Ishikawa (cell line): ENCODE measurements around the gene ZDHHC12.
A peak's percentile ranks its signal among the peaks of the same experiment; 100 is the strongest.

Source experiments
- CEBPB ChIP-seq: IDR thresholded peaks from 2 replicates; pipeline ENCODE4 v1.6.1; 2012
- CREB1 ChIP-seq: IDR thresholded peaks from 2 replicates; pipeline ENCODE4 v1.6.1; 2012; ENCODE audit warnings: low read depth
- EGR1 ChIP-seq: IDR thresholded peaks from 2 replicates; pipeline ENCODE4 v1.6.1; 2012
- EP300 ChIP-seq: IDR thresholded peaks from 2 replicates; pipeline ENCODE4 v1.6.1; 2012; ENCODE audit warnings: borderline replicate concordance
- FOXM1 ChIP-seq: IDR thresholded peaks from 2 replicates; pipeline ENCODE4 v1.6.1; 2012; ENCODE audit warnings: low read depth, borderline replicate concordance
- NFIC ChIP-seq: IDR thresholded peaks from 2 replicates; pipeline ENCODE4 v1.6.1; 2012
- RAD21 ChIP-seq: IDR thresholded peaks from 2 replicates; pipeline ENCODE4 v1.6.1; 2012; ENCODE audit warnings: low read depth
- REST ChIP-seq: IDR thresholded peaks from 2 replicates; pipeline ENCODE4 v1.6.1; 2012; ENCODE audit warnings: low read depth, mild to moderate bottlenecking
- TAF1 ChIP-seq: IDR thresholded peaks from 2 replicates; pipeline ENCODE4 v1.6.1; 2012; ENCODE audit warnings: low read depth, mild to moderate bottlenecking
- TCF12 ChIP-seq: IDR thresholded peaks from 2 replicates; pipeline ENCODE4 v1.6.1; 2012; ENCODE audit warnings: low read depth
- TEAD4 ChIP-seq: IDR thresholded peaks from 2 replicates; pipeline ENCODE4 v1.6.1; 2012
- USF1 ChIP-seq: IDR thresholded peaks from 2 replicates; pipeline ENCODE4 v1.6.1; 2012
- YY1 ChIP-seq: IDR thresholded peaks from 2 replicates; pipeline ENCODE4 v1.6.1; 2012; ENCODE audit warnings: low read depth
- ZBTB7A ChIP-seq: IDR thresholded peaks from 2 replicates; pipeline ENCODE4 v1.6.1; 2012; ENCODE audit warnings: low read depth
- TF ChIP-seq, protein P1 (sequence below): IDR thresholded peaks from 2 replicates; pipeline ENCODE4 v1.6.1; 2012

Gene ZDHHC12

DNA sequence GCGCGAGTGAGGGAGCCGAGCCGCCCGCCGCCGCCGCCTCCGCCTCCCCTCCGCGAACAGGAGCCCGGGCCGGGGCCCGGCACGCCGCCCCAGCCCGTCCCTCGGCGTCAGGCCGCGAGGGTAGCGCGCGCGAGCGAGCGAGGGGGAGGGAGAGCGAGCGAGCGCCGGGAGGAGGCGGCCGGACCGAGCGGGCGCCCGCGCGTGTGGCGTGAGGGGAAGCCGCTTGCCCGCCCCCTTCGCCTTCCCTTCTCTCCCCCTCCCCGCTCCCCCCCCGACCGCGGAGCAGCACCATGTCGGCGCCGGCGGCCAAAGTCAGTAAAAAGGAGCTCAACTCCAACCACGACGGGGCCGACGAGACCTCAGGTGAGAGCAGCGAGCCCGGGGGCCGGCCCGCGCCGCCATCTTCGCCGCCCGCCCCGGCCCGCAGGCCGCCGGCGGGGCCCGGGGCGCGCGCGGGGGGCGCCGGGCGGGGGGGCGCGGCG, 34.6 kb downstream of the ZDHHC12 start:
- TF ChIP-seq CREB1: no peak
- TF ChIP-seq REST: 0 out of 2 replicates have a peak, but pooled peaks have one; percentile 1
- TF ChIP-seq YY1: peak; percentile 48; the same call in 1 of the 2 replicates

DNA sequence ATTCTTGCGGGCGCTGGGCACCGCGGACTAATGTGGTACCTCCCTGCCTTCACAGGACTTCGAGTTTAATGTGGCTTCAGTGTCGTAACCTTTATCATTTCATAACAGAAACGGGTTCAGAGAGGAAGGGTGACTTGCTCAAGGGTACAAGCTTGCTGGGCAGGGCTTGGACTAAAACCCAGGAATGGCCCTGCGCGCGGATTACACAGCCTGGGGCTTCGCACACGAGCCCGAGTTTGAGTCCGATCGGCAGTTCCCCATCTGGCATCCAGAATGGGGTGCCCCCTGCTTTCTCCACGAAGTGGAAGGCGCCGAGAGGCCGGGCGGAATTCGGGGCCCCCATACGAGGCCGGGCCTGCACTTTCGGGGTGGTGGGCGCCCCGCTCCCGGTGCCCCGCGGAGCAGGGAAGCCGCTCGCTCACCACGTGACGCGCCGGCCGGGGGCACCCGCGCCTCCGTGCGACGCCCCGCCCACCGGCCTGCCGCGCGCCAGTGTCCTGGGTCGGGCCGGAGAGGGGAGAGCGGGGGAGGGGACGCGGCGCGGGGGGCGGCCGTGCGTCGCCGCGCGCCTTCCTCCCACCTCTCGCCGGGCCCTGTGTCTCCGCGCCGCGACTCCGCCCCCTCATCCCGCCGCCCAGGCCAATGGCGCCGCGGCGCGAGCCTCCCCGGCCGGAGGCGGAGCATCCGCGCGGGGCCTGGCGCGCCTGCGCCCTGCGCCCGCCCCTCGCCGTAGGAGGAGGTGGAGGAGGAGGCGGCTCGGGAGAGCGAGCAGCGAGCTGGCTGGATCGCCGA, 35.2 kb downstream of the ZDHHC12 start, which contains the start of gene SET:
SET (plus strand) TSS at position 722 of the 792 bp plus-strand sequence. CDS start 361 bp downstream, outside the sequence.
- peak; percentile 76 for TF ChIP-seq ZBTB7A
- peak; percentile 58; the same call in 1 of the 2 replicates for TF ChIP-seq TAF1
- TF ChIP-seq USF1: peak; percentile 93
- no peak for TF ChIP-seq EGR1
- no peak for TF ChIP-seq CREB1
- no peak for TF ChIP-seq RAD21
- TF ChIP-seq YY1: no peak
- TF ChIP-seq, protein P1, sequence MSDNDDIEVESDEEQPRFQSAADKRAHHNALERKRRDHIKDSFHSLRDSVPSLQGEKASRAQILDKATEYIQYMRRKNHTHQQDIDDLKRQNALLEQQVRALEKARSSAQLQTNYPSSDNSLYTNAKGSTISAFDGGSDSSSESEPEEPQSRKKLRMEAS: peak; percentile 83; the same call in 1 of the 2 replicates

GRCh38 chr9:128687453-128687852, 36.5 kb downstream of the ZDHHC12 start:
- no peak for TF ChIP-seq EGR1
- no peak for TF ChIP-seq ZBTB7A
- no peak for TF ChIP-seq CEBPB
- no peak for TF ChIP-seq FOXM1
- TF ChIP-seq, protein P1: no peak
- no peak for TF ChIP-seq NFIC
- TF ChIP-seq TAF1: no peak
- TF ChIP-seq RAD21: no peak
- TF ChIP-seq EP300: no peak
- TF ChIP-seq TEAD4: no peak
- TF ChIP-seq TCF12: no peak
- TF ChIP-seq YY1: no peak
- no peak for TF ChIP-seq USF1
- no peak for TF ChIP-seq CREB1
- no peak for TF ChIP-seq REST

DNA sequence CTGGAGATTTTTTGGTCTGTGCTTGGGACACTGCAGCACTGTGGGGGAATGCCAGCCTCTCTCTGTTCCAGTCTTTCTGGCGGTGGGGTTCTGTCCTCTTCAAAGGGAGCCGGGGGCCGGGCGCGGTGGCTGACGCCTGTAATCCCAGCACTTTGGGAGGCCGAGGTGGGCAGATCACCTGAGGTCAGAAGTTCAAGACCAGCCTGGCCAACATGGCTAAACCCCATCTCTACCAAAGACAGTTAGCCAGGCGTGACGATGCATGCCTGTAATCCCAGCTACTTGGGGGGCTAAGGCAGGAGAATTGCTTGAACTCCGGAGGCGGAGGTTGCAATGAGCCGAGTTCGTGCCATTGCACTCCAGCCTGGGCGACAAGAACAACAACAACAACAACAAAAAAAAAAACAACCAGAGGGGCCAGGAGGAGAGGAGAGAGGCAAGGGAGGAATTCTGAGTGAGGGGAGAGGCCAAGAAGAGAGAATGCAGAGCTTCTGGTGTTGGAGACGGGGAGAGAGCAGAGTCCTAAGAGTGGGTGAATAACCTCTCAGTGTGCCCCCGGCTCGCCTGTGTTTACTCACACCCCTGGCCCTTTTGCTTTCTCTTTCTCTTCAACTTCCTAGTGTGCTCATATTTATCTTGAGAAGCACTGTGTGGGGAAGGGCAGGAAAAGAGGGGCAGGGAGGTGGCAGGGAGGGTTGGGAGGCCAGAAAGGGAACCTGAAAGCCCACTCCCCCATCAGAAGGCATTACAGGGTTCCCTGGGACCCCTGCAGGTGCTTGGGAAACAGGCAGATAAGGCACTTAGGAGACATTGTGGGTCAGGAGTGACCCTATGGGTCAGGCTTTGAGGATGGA, 38.1 kb downstream of the ZDHHC12 start:
- TF ChIP-seq REST: no peak
- TF ChIP-seq TCF12: no peak
- TF ChIP-seq, protein P1: no peak
